Measurements from ENCODE around the gene KRTAP4-1. TPM values are rescaled to one million over a fixed set of nuclear protein-coding genes. Genes with fewer than 3 reads are reported as not detected.
"Not testable (repeated sequence)": the region's sequence is repeated elsewhere in the genome, so short reads cannot be mapped to it uniquely, and the experiment has no call there.

KRTAP4-1 gene
- total RNA-seq, 1 donor from 2014 or later, result not detected

DNA sequence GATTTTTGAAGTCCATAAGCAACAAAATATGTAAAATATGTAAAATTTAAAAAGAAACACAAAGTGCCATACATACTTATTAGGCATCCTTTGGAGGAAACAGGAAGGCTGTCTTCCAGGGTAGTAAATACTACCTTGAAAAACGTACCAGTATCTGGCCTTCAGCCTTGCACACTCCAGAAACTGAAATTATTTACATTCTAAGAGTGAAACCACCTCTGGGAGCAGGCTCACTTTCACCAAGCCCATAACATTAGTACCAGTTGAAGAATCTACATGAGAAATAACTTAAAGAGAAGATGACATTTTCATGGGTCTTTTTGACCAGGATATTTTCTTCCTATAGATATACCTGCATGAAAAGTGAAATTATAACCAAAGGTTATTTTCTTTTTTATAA lies 11.4 kb upstream of the KRTAP4-1 start:
- ATAC-seq (no peak), DNase-seq (no peak)
- Histone ChIP-seq H3K9me3 (no peaks in the 10 kb centered on the region), H3K27me3 (ENCODE audit: low read depth) (no peaks in the 10 kb centered on the region), H3K4me3 (no peak overlapping the region), H3K4me1 (no peaks in the 10 kb centered on the region), H3K36me3 (no peaks in the 10 kb centered on the region), H3K27ac (no peak overlapping the region)
- TF ChIP-seq, protein P1, sequence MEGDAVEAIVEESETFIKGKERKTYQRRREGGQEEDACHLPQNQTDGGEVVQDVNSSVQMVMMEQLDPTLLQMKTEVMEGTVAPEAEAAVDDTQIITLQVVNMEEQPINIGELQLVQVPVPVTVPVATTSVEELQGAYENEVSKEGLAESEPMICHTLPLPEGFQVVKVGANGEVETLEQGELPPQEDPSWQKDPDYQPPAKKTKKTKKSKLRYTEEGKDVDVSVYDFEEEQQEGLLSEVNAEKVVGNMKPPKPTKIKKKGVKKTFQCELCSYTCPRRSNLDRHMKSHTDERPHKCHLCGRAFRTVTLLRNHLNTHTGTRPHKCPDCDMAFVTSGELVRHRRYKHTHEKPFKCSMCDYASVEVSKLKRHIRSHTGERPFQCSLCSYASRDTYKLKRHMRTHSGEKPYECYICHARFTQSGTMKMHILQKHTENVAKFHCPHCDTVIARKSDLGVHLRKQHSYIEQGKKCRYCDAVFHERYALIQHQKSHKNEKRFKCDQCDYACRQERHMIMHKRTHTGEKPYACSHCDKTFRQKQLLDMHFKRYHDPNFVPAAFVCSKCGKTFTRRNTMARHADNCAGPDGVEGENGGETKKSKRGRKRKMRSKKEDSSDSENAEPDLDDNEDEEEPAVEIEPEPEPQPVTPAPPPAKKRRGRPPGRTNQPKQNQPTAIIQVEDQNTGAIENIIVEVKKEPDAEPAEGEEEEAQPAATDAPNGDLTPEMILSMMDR (IDR thresholded peaks at IDR 0.05), result no peak
- intact Hi-C loops (cut with DNase I), result no loop called here

DNA sequence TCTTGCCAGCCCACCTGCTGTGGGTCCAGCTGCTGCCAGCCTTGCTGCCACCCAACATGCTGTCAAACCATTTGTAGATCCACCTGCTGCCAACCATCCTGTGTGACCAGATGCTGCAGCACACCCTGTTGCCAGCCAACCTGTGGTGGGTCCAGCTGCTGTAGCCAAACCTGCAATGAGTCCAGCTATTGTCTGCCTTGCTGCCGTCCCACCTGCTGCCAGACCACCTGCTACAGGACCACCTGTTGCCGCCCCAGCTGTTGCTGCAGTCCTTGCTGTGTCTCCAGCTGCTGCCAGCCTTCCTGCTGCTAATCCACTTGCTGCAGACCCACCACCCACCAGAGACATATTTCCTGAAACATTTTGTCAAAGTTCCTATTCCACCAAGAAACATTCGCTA lies 5.6 kb upstream of the KRTAP4-1 start:
- H3K4me1 ChIP-seq, result no peaks in the 10 kb centered on the region
- peaks cover 7% of the 10 kb centered on the region for H3K27me3 ChIP-seq (ENCODE audit: low read depth)
- ATAC-seq (no peak), DNase-seq (no peak)
- no peaks in the 10 kb centered on the region for H3K36me3 ChIP-seq
- H3K4me3 ChIP-seq, result no peak overlapping the region
- no peaks in the 10 kb centered on the region for H3K9me3 ChIP-seq
- H3K27ac ChIP-seq, result no peak overlapping the region
- intact Hi-C loops (cut with DNase I), result no loop called here
- TF ChIP-seq, protein P1 (IDR thresholded peaks at IDR 0.05), result no peak

DNA sequence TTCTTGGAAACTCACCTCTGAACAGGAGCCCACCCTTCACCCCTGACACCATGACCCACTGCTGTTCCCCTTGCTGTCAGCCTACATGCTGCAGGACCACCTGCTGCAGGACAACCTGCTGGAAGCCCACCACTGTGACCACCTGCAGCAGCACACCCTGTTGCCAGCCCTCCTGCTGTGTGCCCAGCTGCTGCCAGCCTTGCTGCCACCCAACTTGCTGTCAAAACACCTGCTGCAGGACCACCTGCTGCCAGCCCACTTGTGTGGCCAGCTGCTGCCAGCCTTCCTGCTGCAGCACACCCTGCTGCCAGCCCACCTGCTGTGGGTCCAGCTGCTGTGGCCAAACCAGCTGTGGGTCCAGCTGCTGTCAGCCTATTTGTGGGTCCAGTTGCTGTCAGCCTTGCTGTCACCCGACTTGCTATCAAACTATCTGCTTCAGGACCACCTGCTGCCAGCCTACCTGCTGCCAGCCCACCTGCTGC lies 5.2 kb upstream of the KRTAP4-1 start, which contains the start of gene KRTAP9-1:
Gene KRTAP9-1 (plus strand): TSS at position 51 of the 482 bp plus-strand sequence. CDS start 0 bp downstream, at position 51.
- intact Hi-C loops (cut with DNase I), result not testable (repeated sequence)

DNA sequence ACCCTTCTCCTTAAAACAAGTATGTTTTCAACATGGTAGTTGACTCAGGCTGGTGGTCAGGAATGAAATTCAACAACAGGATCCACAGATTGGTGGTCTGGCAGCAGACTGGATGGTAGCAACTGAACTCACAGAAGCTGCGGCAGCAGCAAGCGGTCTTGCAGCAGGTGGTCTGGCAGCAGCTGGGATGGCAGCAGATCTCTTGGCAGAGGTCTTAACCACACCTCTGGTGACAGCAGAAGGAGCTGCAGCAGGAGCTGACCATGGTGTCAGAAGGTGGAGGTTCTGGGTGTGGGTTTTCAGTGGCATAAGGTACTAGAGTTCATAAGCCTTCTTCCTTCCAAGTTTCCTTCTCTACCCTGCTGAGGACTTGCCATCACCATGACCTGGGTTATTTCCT lies 2.2 kb upstream of the KRTAP4-1 start:
- Histone ChIP-seq H3K4me3 (no peak overlapping the region), H3K27ac (no peak overlapping the region), H3K27me3 (ENCODE audit: low read depth) (peaks cover 7% of the 10 kb centered on the region), H3K9me3 (no peaks in the 10 kb centered on the region), H3K36me3 (no peaks in the 10 kb centered on the region), H3K4me1 (no peaks in the 10 kb centered on the region)
- ATAC-seq, result no peak
- TF ChIP-seq, protein P1 (IDR thresholded peaks at IDR 0.05), result no peak
- DNase-seq, result no peak
- intact Hi-C loops (cut with DNase I), result no loop called here

More for the DNA sequence above, 5.2 kb upstream of the KRTAP4-1 start, which contains the start of gene KRTAP9-1:
- not testable (repeated sequence) for ATAC-seq; H3K36me3 ChIP-seq; H3K4me1 ChIP-seq; DNase-seq; H3K27ac ChIP-seq; H3K9me3 ChIP-seq; H3K27me3 ChIP-seq (ENCODE audit: low read depth); H3K4me3 ChIP-seq

DNA sequence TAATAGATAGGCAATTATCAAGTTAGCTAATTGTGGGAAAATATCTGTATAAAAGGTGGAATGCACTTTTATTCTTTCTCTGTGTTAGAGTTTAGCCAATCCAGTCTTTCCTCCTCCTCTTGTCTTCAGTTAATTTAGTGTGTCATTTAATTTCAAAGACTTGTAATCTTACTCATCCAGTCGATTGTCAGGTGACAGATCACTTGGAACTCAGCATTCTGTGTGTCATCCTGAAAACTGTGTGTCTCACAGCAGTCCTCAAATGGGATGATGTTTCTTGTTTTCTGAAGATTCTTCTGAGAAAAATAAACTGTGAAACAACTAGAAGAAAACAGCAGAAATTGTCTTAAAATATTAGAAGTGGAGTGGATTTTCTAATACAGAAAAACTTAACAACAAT lies 290 bp upstream of the KRTAP4-1 start:
- Histone ChIP-seq H3K27ac (no peak overlapping the region), H3K4me3 (no peak overlapping the region), H3K36me3 (no peaks in the 10 kb centered on the region), H3K4me1 (no peaks in the 10 kb centered on the region), H3K27me3 (ENCODE audit: low read depth) (peaks cover 1% of the 10 kb centered on the region), H3K9me3 (no peaks in the 10 kb centered on the region)
- no peak for ATAC-seq
- intact Hi-C loops (cut with DNase I), result no loop called here
- DNase-seq, result no peak
- TF ChIP-seq, protein P1 (IDR thresholded peaks at IDR 0.05), result no peak

DNA sequence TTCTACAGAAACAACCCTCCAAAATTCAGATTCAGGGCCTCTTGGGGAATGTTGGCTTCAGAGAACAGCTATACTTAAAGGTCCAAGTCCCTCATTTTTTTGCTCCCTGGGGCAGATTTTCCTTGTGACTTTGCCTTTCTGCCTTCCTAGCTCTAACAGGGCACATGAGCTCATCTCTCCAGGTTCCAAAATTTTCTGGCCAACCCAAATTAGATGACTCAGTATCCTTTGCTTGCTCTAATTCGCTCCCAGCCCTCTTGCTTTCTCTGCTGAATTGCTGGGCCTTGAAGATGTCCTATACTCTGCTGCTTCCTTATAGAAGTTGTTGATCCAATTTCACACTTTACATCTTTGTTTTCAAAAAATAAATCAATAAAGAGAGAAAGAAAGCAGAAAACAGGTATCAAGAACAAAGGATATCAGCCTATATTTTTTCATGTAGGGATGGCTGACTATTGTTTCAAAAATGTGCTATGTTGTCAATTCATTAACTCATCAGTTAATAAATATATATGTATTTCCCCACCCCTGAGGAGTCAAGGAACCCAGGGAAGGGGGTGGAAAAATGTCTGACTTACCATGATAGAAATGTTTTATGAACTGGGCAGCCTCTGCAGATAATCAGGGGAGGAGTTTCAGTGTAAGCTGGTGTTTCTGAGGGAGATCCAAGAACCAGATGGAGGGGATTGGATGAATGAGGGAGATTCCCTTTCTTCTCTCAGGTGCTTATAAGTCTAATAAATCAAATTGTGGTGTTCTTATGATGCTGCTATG lies 5.7 kb downstream of the KRTAP4-1 start:
- Histone ChIP-seq H3K4me3 (no peak overlapping the region), H3K4me1 (no peaks in the 10 kb centered on the region), H3K27ac (no peak overlapping the region), H3K36me3 (no peaks in the 10 kb centered on the region), H3K9me3 (no peaks in the 10 kb centered on the region), H3K27me3 (ENCODE audit: low read depth) (no peaks in the 10 kb centered on the region)
- ATAC-seq (no peak), DNase-seq (no peak)
- TF ChIP-seq, protein P1 (IDR thresholded peaks at IDR 0.05), result no peak
- intact Hi-C loops (cut with DNase I), result no loop called here
